Astrocyte of the hippocampus (primary cell): ENCODE data around the gene PTCD1.

Experiments used
- DNase-seq: peaks from one replicate; pipeline ENCODE4 v3.0.0; 2011; ENCODE audit warnings: low read depth, low spot score

PTCD1 gene

DNA sequence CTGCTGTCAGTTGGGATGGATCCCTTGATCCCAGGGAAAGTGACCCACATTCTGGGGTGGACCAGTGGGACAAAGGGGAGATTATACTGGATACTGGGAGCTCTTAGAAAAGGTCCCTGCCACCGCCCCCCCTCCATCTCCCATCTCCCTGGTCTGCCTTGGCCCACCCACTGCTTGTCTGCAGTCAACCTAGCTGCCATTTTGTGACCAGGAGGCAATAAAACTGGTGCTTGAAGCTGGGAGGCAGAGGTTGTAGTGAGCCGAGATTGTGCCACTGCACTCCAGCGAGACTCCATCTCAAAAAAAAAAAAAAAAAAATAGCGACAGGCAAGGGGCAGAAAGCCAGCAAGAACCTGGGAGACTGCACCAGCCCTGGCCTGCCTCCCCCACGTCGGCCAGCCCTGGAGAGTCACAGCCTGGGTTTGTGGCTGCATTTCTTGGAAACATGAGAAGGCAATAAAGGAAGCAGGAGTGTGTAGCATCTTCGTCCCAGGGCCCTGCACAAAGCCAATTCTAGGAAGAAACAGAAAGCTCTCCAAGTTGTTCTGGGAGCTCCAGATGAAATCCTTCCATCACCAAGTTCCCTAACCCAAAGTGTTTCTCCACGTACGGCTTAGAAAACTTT lies 68.7 kb downstream of the PTCD1 start:
- DNase-seq = peak; percentile 51

DNA sequence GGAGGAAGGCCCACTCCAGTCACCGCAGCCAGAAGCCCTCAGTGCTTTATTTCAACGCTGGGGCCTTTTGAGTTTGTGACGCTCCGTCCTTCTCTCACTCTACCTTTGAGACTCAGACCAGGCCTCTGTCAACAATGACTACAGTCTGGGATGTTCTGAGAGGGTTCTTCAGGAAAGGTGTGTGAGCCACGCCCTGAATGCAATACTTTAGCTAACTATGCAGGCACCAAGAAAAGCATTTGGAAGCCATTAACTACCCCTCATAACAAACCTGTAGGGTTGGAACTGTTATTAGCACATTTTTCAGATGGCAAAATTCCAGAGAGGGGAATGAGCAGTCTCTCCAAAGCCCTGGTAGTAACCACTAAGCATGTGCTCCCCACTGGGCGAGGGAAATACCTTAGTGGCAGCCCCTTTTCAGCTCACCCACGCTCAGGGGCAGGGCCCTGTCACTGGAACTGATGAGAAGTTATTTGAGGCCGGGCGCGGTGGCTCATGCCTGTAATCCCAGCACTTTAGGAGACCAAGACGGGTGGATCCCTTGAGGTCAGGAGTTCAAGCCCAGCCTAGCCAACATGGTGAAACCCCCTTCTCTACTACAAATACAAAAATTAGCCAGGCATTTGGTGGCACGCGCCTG lies 69.7 kb downstream of the PTCD1 start:
- DNase-seq = peak; percentile 56
